Measurements from ENCODE around the gene OR5B12.

- no peak for TF ChIP-seq CTCF (conservative IDR thresholded peaks at IDR 0.05; ENCODE audit: low read depth, low read length)
- TF ChIP-seq RFX5 (IDR thresholded peaks at IDR 0.05; ENCODE audit: low read depth, low read length) = no peak
- no peak for TF ChIP-seq POLR2A (IDR thresholded peaks at IDR 0.05; ENCODE audit: low read depth, low read length)
- no peak for TF ChIP-seq FOS (IDR thresholded peaks at IDR 0.05; ENCODE audit: low read depth, low read length)
- TF ChIP-seq CEBPB (IDR thresholded peaks at IDR 0.05; ENCODE audit: low read depth, low read length) = no peak
- TF ChIP-seq RAD21 (IDR thresholded peaks at IDR 0.05; ENCODE audit: low read length) = no peak
- no peak for TF ChIP-seq MXI1 (IDR thresholded peaks at IDR 0.05; ENCODE audit: borderline replicate concordance, low read depth, low read length)
- no peak for TF ChIP-seq SMC3 (IDR thresholded peaks at IDR 0.05; ENCODE audit: low read depth, low read length)
Observed at GRCh38 chr11:58392746-58393145, 49.3 kb downstream of the OR5B12 start.

All from IMR-90 (cell line).